Measurements from ENCODE around the gene KCNMB1. TPM values are rescaled to one million over a fixed set of nuclear protein-coding genes. Genes with fewer than 3 reads are reported as not detected.

Gene KCNMB1
- total RNA-seq, 1 donor from 2014 or later = 4.9 TPM

GRCh38 chr5:170365011-170365410, 24.2 kb downstream of the KCNMB1 start:
- Histone ChIP-seq H3K4me1 (no peaks in the 10 kb centered on the region), H3K4me3 (no peak overlapping the region), H3K27me3 (no peaks in the 10 kb centered on the region), H3K36me3 (no peaks in the 10 kb centered on the region), H3K9me3 (no peaks in the 10 kb centered on the region), H3K27ac (no peak overlapping the region)
- DNase-seq (ENCODE audit: extremely low spot score in 2 of 2) = no peak
- TF ChIP-seq POLR2AphosphoS5 (IDR thresholded peaks at IDR 0.05; ENCODE audit: insufficient read depth in 1 of 2, low read depth in 1 of 2) (no peak), POLR2A (IDR thresholded peaks at IDR 0.05) (no peak)
- TF ChIP-seq, protein P1, sequence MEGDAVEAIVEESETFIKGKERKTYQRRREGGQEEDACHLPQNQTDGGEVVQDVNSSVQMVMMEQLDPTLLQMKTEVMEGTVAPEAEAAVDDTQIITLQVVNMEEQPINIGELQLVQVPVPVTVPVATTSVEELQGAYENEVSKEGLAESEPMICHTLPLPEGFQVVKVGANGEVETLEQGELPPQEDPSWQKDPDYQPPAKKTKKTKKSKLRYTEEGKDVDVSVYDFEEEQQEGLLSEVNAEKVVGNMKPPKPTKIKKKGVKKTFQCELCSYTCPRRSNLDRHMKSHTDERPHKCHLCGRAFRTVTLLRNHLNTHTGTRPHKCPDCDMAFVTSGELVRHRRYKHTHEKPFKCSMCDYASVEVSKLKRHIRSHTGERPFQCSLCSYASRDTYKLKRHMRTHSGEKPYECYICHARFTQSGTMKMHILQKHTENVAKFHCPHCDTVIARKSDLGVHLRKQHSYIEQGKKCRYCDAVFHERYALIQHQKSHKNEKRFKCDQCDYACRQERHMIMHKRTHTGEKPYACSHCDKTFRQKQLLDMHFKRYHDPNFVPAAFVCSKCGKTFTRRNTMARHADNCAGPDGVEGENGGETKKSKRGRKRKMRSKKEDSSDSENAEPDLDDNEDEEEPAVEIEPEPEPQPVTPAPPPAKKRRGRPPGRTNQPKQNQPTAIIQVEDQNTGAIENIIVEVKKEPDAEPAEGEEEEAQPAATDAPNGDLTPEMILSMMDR (IDR thresholded peaks at IDR 0.05) = no peak
- intact Hi-C loops (cut with DNase I) = no loop called here

DNA sequence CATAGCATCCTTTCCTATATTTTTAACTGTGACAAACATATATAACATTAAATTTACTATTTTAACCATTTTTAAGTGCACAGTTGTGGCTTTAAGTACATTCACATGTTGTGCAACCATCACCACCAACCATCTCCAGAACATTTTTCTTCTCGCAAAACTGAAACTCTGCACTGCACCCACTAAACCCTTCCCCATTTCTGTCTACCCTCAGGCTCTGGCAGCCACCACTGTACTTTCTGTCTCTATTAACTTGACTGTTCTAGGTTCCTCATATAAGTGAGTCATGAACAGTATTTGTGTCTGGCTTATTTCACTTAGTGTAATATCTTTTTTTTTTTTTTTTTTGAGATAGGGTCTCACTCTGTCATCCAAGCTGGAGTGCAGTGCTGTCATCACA, 25.5 kb downstream of the KCNMB1 start:
- Histone ChIP-seq H3K36me3 (no peaks in the 10 kb centered on the region), H3K9me3 (no peaks in the 10 kb centered on the region), H3K27ac (no peak overlapping the region), H3K27me3 (no peaks in the 10 kb centered on the region), H3K4me1 (no peaks in the 10 kb centered on the region), H3K4me3 (no peak overlapping the region)
- TF ChIP-seq POLR2AphosphoS5 (IDR thresholded peaks at IDR 0.05; ENCODE audit: insufficient read depth in 1 of 2, low read depth in 1 of 2) (no peak), POLR2A (IDR thresholded peaks at IDR 0.05) (no peak)
- TF ChIP-seq, protein P1 (IDR thresholded peaks at IDR 0.05) = no peak
- DNase-seq (ENCODE audit: extremely low spot score in 2 of 2) = no peak
- intact Hi-C loops (cut with DNase I) = no loop called here

GRCh38 chr5:170362656-170363055, 26.5 kb downstream of the KCNMB1 start:
- intact Hi-C loops (cut with DNase I) = no loop called here
- no peaks in the 10 kb centered on the region for H3K4me1 ChIP-seq
- no peak overlapping the region for H3K4me3 ChIP-seq
- no peak for DNase-seq (ENCODE audit: extremely low spot score in 2 of 2)
- no peaks in the 10 kb centered on the region for H3K27me3 ChIP-seq
- no peak for TF ChIP-seq POLR2AphosphoS5 (IDR thresholded peaks at IDR 0.05; ENCODE audit: insufficient read depth in 1 of 2, low read depth in 1 of 2)
- TF ChIP-seq POLR2A (IDR thresholded peaks at IDR 0.05) = no peak
- TF ChIP-seq, protein P1 (IDR thresholded peaks at IDR 0.05) = no peak
- no peaks in the 10 kb centered on the region for H3K9me3 ChIP-seq
- peak overlapping the region; percentile 33 for H3K27ac ChIP-seq
- no peaks in the 10 kb centered on the region for H3K36me3 ChIP-seq

GRCh38 chr5:170362102-170362501, 27.1 kb downstream of the KCNMB1 start:
- Histone ChIP-seq H3K9me3 (no peaks in the 10 kb centered on the region), H3K4me1 (no peaks in the 10 kb centered on the region)
- intact Hi-C loops (cut with DNase I) = no loop called here

GRCh38 chr5:170361616-170362015, 27.6 kb downstream of the KCNMB1 start:
- no peaks in the 10 kb centered on the region for H3K36me3 ChIP-seq
- no peaks in the 10 kb centered on the region for H3K9me3 ChIP-seq
- no peak for DNase-seq (ENCODE audit: extremely low spot score in 2 of 2)
- no peaks in the 10 kb centered on the region for H3K4me1 ChIP-seq
- peak overlapping the region; percentile 33 for H3K27ac ChIP-seq
- no peaks in the 10 kb centered on the region for H3K27me3 ChIP-seq
- intact Hi-C loops (cut with DNase I) = no loop called here
- H3K4me3 ChIP-seq = no peak overlapping the region
- no peak for TF ChIP-seq POLR2AphosphoS5 (IDR thresholded peaks at IDR 0.05; ENCODE audit: insufficient read depth in 1 of 2, low read depth in 1 of 2)
- no peak for TF ChIP-seq POLR2A (IDR thresholded peaks at IDR 0.05)
- TF ChIP-seq, protein P1 (IDR thresholded peaks at IDR 0.05) = no peak

More at GRCh38 chr5:170362102-170362501, 27.1 kb downstream of the KCNMB1 start:
- TF ChIP-seq POLR2A (IDR thresholded peaks at IDR 0.05) = no peak
- no peak for TF ChIP-seq POLR2AphosphoS5 (IDR thresholded peaks at IDR 0.05; ENCODE audit: insufficient read depth in 1 of 2, low read depth in 1 of 2)
- TF ChIP-seq, protein P1 (IDR thresholded peaks at IDR 0.05) = no peak
- Histone ChIP-seq H3K4me3 (no peak overlapping the region), H3K27me3 (no peaks in the 10 kb centered on the region), H3K27ac (peak overlapping the region; percentile 33), H3K36me3 (no peaks in the 10 kb centered on the region)
- DNase-seq (ENCODE audit: extremely low spot score in 2 of 2) = no peak
